Endothelial cell of umbilical vein (primary cell): Measurements from ENCODE around the gene SOX30. TPM values are rescaled to one million over a fixed set of nuclear protein-coding genes. Genes with fewer than 3 reads are reported as not detected.

ENCODE experiments used
- BruUV-seq: library from RNA; stranded (reverse); fragments of 400-500 nt; replicated peaks from 2 replicates; lab custom pipeline; 2021; lab: Mats Ljungman, UMichigan
- CTCF ChIA-PET: fragments of 300-600, 350-600 bp; sonication (Branson Sonifier 250); formaldehyde crosslinking; loops from one replicate; lab custom pipeline; 2021; ENCODE audit warnings: antibody characterized with exemption, inconsistent platforms; lab: Charles Lee
- POLR2A ChIA-PET: fragments of 300-600, 350-600 bp; sonication (Branson Sonifier 250); formaldehyde crosslinking; loops from one replicate; lab custom pipeline; 2021; ENCODE audit warnings: antibody characterized with exemption, inconsistent platforms; lab: Charles Lee
- DNase-seq: peaks from one replicate; pipeline ENCODE4 v3.0.0-alpha.2; 2011; ENCODE audit warnings: low read depth, low spot score
- FAIRE-seq: peaks from 2 replicates; lab custom pipeline; 2011; peaks lifted over from hg19 to GRCh38; lab: Jason Lieb, UNC
- H2AFZ ChIP-seq: 2 replicates; pipeline ENCODE4 v1.6.0; 2012; ENCODE audit warnings: low read depth, low read length, control low read depth, inconsistent platforms
- H3K27ac ChIP-seq: 2 replicates; pipeline ENCODE4 v1.5.1; 2011; ENCODE audit warnings: low read depth, mild to moderate bottlenecking, control low read depth, low read length, moderate library complexity; ENCODE audit not compliant: insufficient read depth
- H3K27me3 ChIP-seq, 2 experiments: 2 replicates each; pipeline versions ENCODE4 v1.6.0 to v1.6.1; 2011; ENCODE audit warnings: low read length in 2 of 2, mixed read lengths in 1 of 2; ENCODE audit not compliant: control insufficient read depth in 2 of 2, insufficient read depth in 2 of 2
- H3K36me3 ChIP-seq, 2 experiments: 2 replicates in 1 of 2; 3 replicates in 1 of 2; pipeline ENCODE4 v1.5.1; 2011; ENCODE audit warnings: low read length in 2 of 2, mild to moderate bottlenecking in 1 of 2, moderate library complexity in 1 of 2; ENCODE audit not compliant: control insufficient read depth in 2 of 2, insufficient read depth in 2 of 2; ENCODE audit errors: extremely low read depth in 1 of 2
- H3K4me1 ChIP-seq: 3 replicates; pipeline ENCODE4 v1.5.1; 2011; ENCODE audit warnings: mild to moderate bottlenecking, low read length; ENCODE audit not compliant: control insufficient read depth, insufficient read depth; ENCODE audit errors: extremely low read depth
- H3K4me2 ChIP-seq: 2 replicates; pipeline ENCODE4 v1.6.1; 2011; ENCODE audit warnings: low read length, control low read depth, mixed read lengths; ENCODE audit not compliant: insufficient read depth
- H3K4me3 ChIP-seq, 3 experiments: fragments of 200-600 bp in 1 of 3; sonication (generic), shearing (Covaris generic) in 1 of 3; replicated peaks in 1 of 3; 2 replicates each; pipeline ENCODE4 v1.5.1; 2011 to 2016; ENCODE audit warnings: control low read depth in 3 of 3, low read length in 3 of 3, mild to moderate bottlenecking in 2 of 3, inconsistent platforms in 1 of 3, low read depth in 1 of 3, moderate library complexity in 1 of 3; ENCODE audit not compliant: insufficient read depth in 1 of 3
- H3K79me2 ChIP-seq: 2 replicates; pipeline ENCODE4 v1.6.0; 2012; ENCODE audit warnings: low read length, inconsistent platforms; ENCODE audit not compliant: control insufficient read depth, insufficient read depth
- H3K9ac ChIP-seq: replicated peaks from 2 replicates; pipeline ENCODE3; 2011; ENCODE audit warnings: low read length, control low read depth; ENCODE audit not compliant: insufficient read depth; ENCODE audit errors: extremely low read depth
- H3K9me1 ChIP-seq: replicated peaks from 3 replicates; pipeline ENCODE4 v1.6.0; 2011; ENCODE audit warnings: mild to moderate bottlenecking, low read length; ENCODE audit not compliant: control insufficient read depth, insufficient read depth; ENCODE audit errors: extremely low read depth
- H3K9me3 ChIP-seq: replicated peaks from 2 replicates; pipeline ENCODE4 v1.5.1; 2012; ENCODE audit warnings: low read length, inconsistent platforms; ENCODE audit not compliant: control insufficient read depth, insufficient read depth
- H4K20me1 ChIP-seq: replicated peaks from 2 replicates; pipeline ENCODE3; 2011; ENCODE audit warnings: mild to moderate bottlenecking, low read length; ENCODE audit not compliant: control insufficient read depth, insufficient read depth; ENCODE audit errors: extremely low read depth
- EZH2 ChIP-seq: IDR thresholded peaks from 2 replicates; pipeline ENCODE4 v1.6.1; 2012; ENCODE audit warnings: borderline replicate concordance, low read depth, mild to moderate bottlenecking, moderate library complexity, low read length, inconsistent platforms; ENCODE audit not compliant: severe bottlenecking
- FOS ChIP-seq: IDR thresholded peaks from 2 replicates; pipeline ENCODE4 v1.6.1; 2011; ENCODE audit warnings: mild to moderate bottlenecking, low read length, moderate library complexity, borderline replicate concordance; ENCODE audit not compliant: insufficient read depth
- GATA2 ChIP-seq: IDR thresholded peaks from 2 replicates; pipeline ENCODE4 v1.7.0; 2011; ENCODE audit warnings: low read depth, mild to moderate bottlenecking, moderate library complexity, mixed read lengths, low read length; ENCODE audit not compliant: insufficient read length, insufficient read depth
- JUN ChIP-seq: IDR thresholded peaks from 2 replicates; pipeline ENCODE4 v1.6.1; 2011; ENCODE audit warnings: borderline replicate concordance, low read depth; ENCODE audit not compliant: insufficient read length, insufficient read depth
- MYC ChIP-seq: IDR thresholded peaks from one replicate; pipeline ENCODE4 v1.6.1; 2011; ENCODE audit warnings: mild to moderate bottlenecking, low read depth, low read length
- POLR2A ChIP-seq: IDR thresholded peaks from 2 replicates; pipeline ENCODE4 v1.6.1; 2012; ENCODE audit warnings: low read depth, mild to moderate bottlenecking, control low read depth, low read length
- POLR2AphosphoS5 ChIP-seq: IDR thresholded peaks from 2 replicates; pipeline ENCODE4 v1.6.1; 2012; ENCODE audit warnings: low read depth, mild to moderate bottlenecking, control low read depth, low read length, moderate library complexity; ENCODE audit not compliant: insufficient read depth
- dilution Hi-C: fragments of 300-500 bp; cut with MboI; formaldehyde crosslinking; loops from one replicate; pipeline ENCODE4 v1.15.0; 2019; ENCODE audit warnings: low sequenced_read_pairs; ENCODE audit not compliant: extremely low pct_ligation_motif_present
- intact Hi-C: fragments of 100-400 bp; cut with micrococcal nuclease; formaldehyde crosslinking; loops from one replicate; pipeline ENCODE4 v1.10.0; 2022
- polyA plus RNA-seq, 4 experiments: library from polyadenylated mRNA; depleted of rRNA in 3 of 4; stranded (reverse) in 3 of 4; unstranded in 1 of 4; fragments of >200 nt; gene quantifications; 2 replicates each; pipeline versions ENCODE4 v1.2.1 to v1.2.3, GENCODE V29; 2011 to 2012; ENCODE audit warnings: missing spikeins in 1 of 4
- total RNA-seq: library from RNA; stranded (reverse); gene quantifications from 2 replicates; pipeline ENCODE4 v1.2.3, GENCODE V29; 2021
- TF ChIP-seq, protein P1 (sequence below), 2 donors: IDR thresholded peaks; 1 replicate in 1 of 2; 2 replicates in 1 of 2; pipeline ENCODE4 v1.5.1; 2011; ENCODE audit warnings: low read length in 2 of 2, mild to moderate bottlenecking in 2 of 2, moderate library complexity in 2 of 2, control low read depth in 1 of 2, inconsistent platforms in 1 of 2, low read depth in 1 of 2; ENCODE audit not compliant: insufficient read depth in 1 of 2; ENCODE audit errors: extremely low read depth in 1 of 2
- TF ChIP-seq, protein P2 (sequence below): IDR thresholded peaks from 2 replicates; pipeline ENCODE4 v1.6.1; 2011; ENCODE audit not compliant: insufficient read depth, insufficient read length

Gene SOX30
- total and polyA plus RNA-seq, 2 donors (not counting 3 experiments of a cell fraction or from before 2014, with no cell fraction given), result not detected

DNA sequence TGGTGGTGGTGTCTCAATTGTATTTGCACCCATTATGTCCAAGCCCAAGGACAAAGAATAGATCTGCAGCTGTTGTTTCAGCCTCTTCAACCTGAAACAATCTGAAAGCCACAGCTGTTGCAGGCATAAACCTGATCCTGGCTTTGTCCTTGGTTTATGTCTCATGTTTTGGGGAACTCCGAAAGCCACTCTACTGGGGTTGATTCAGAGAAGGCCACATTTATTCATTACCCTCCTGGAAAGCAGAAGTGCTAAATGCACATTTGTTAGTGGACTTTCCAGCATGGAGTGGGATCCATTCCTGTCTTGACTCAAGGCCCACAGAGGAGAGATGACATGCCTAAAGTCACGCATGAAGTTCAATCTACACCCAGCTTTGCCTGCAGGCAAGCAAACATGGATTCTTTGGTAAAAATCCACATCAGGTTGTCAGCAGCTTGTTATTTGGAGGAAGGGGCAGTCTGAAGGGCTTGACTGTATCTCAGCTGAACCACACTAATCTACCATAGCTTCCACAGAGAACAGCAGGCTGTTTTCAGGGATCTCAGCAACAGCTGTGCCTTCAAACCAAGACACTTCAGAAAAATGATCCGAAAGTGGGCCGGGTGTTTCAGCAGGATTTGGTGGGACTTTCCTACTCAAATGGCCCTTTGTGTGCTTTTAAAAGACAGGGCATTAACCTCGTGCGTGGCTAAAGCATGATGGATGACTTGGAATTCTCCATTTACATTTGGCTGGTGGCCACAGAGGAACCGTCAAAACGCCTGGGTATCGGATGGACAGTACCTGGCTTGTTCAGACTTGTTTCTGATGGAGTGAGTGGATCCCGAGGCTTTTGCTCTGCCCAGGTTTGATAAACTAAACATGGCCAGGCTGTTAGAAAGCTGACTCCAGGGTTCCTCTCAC, 40.4 kb downstream of the SOX30 start:
- POLR2A ChIA-PET, result no interaction called here

More for the DNA sequence above, 40.4 kb downstream of the SOX30 start:
- no peak overlapping the region for H2AFZ ChIP-seq
- peaks cover 0 to 3% of the 10 kb centered on the region in 2 experiments for H3K27me3 ChIP-seq
- intact Hi-C loops (no loop called here), dilution Hi-C loops (no loop called here)
- DNase-seq (no peak), FAIRE-seq (no peak)
- no peak overlapping the region for H3K4me3 ChIP-seq
- no peaks in the 10 kb centered on the region for H3K9me1 ChIP-seq
- no peak for TF ChIP-seq EZH2
- TF ChIP-seq, protein P1, sequence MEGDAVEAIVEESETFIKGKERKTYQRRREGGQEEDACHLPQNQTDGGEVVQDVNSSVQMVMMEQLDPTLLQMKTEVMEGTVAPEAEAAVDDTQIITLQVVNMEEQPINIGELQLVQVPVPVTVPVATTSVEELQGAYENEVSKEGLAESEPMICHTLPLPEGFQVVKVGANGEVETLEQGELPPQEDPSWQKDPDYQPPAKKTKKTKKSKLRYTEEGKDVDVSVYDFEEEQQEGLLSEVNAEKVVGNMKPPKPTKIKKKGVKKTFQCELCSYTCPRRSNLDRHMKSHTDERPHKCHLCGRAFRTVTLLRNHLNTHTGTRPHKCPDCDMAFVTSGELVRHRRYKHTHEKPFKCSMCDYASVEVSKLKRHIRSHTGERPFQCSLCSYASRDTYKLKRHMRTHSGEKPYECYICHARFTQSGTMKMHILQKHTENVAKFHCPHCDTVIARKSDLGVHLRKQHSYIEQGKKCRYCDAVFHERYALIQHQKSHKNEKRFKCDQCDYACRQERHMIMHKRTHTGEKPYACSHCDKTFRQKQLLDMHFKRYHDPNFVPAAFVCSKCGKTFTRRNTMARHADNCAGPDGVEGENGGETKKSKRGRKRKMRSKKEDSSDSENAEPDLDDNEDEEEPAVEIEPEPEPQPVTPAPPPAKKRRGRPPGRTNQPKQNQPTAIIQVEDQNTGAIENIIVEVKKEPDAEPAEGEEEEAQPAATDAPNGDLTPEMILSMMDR (IDR thresholded peaks at IDR 0.05; ENCODE audit: extremely low read depth in 1 of 2, insufficient read depth in 1 of 2, low read depth in 1 of 2, low read length in 2 of 2), result no peak
- TF ChIP-seq MYC, result no peak
- TF ChIP-seq FOS, result no peak
- TF ChIP-seq POLR2AphosphoS5, result no peak
- no peak for TF ChIP-seq POLR2A
- TF ChIP-seq, protein P2, sequence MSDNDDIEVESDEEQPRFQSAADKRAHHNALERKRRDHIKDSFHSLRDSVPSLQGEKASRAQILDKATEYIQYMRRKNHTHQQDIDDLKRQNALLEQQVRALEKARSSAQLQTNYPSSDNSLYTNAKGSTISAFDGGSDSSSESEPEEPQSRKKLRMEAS, result no peak
- no peak for TF ChIP-seq GATA2
- TF ChIP-seq JUN, result no peak
- no peak overlapping the region for H3K27ac ChIP-seq
- H3K4me2 ChIP-seq, result no peak overlapping the region
- H4K20me1 ChIP-seq, result no peaks in the 10 kb centered on the region
- H3K79me2 ChIP-seq, result no peaks in the 10 kb centered on the region
- no peaks in the 10 kb centered on the region for H3K4me1 ChIP-seq
- H3K36me3 ChIP-seq, result no peaks in the 10 kb centered on the region
- no TSS peak for BruUV-seq
- CTCF ChIA-PET, result interaction anchor here (0.5 to 1.5 kb wide), 4 partner anchors 15 to 34 kb away, joined by 3 to 4 read pairs (median 3); no protein-coding TSS in a partner anchor
- no peaks in the 10 kb centered on the region for H3K9me3 ChIP-seq
- H3K9ac ChIP-seq, result no peak overlapping the region
